ENCODE measurements around the gene MEGF11. TPM values are rescaled to one million over a fixed set of nuclear protein-coding genes. Genes with fewer than 3 reads are reported as not detected.

The MEGF11 gene
- total RNA-seq, 2 donors from 2014 or later: not detected

GRCh38 chr15:66096688-66097058 is 156.9 kb downstream of the MEGF11 start:
- intact Hi-C loops (cut with DNase I): no loop called here
- Histone ChIP-seq H3K9ac (ENCODE audit: low read depth in 2 of 2, low read length in 2 of 2) (no peak overlapping the region), H3K4me1 (no peaks in the 10 kb centered on the region), H3K27ac (no peak overlapping the region), H3K4me3 (no peak overlapping the region), H3K36me3 (no peaks in the 10 kb centered on the region), H3K27me3 (no peaks in the 10 kb centered on the region), H3K9me3 (no peaks in the 10 kb centered on the region)
- no peak for TF ChIP-seq CTCF (IDR thresholded peaks at IDR 0.05)
- no peak for DNase-seq

- no peaks in the 10 kb centered on the region for H3K36me3 ChIP-seq
- H3K9me3 ChIP-seq: no peaks in the 10 kb centered on the region
- no peak overlapping the region for H3K4me3 ChIP-seq
- H3K9ac ChIP-seq (ENCODE audit: low read depth in 2 of 2, low read length in 2 of 2): no peak overlapping the region
- no peak for TF ChIP-seq CTCF (IDR thresholded peaks at IDR 0.05)
- intact Hi-C loops (cut with DNase I): no loop called here
- H3K4me1 ChIP-seq: no peaks in the 10 kb centered on the region
- no peak overlapping the region for H3K27ac ChIP-seq
- H3K27me3 ChIP-seq: no peaks in the 10 kb centered on the region
- no peak for DNase-seq
These were observed 157.5 kb downstream of the MEGF11 start for GRCh38 chr15:66095871-66096687.

GRCh38 chr15:66094331-66094730 is 159.2 kb downstream of the MEGF11 start:
- TF ChIP-seq CTCF (IDR thresholded peaks at IDR 0.05): no peak
- Histone ChIP-seq H3K4me1 (no peaks in the 10 kb centered on the region), H3K27ac (no peak overlapping the region), H3K27me3 (no peaks in the 10 kb centered on the region), H3K9me3 (no peaks in the 10 kb centered on the region), H3K4me3 (no peak overlapping the region), H3K9ac (ENCODE audit: low read depth in 2 of 2, low read length in 2 of 2) (no peak overlapping the region), H3K36me3 (no peaks in the 10 kb centered on the region)
- DNase-seq: no peak
- intact Hi-C loops (cut with DNase I): no loop called here

- no peaks in the 10 kb centered on the region for H3K9me3 ChIP-seq
- no peaks in the 10 kb centered on the region for H3K36me3 ChIP-seq
- intact Hi-C loops (cut with DNase I): no loop called here
- DNase-seq: no peak
- no peaks in the 10 kb centered on the region for H3K27me3 ChIP-seq
- H3K27ac ChIP-seq: no peak overlapping the region
- TF ChIP-seq CTCF (IDR thresholded peaks at IDR 0.05): no peak
- H3K9ac ChIP-seq (ENCODE audit: low read depth in 2 of 2, low read length in 2 of 2): no peak overlapping the region
- no peak overlapping the region for H3K4me3 ChIP-seq
- no peaks in the 10 kb centered on the region for H3K4me1 ChIP-seq
These were observed 161.2 kb downstream of the MEGF11 start for GRCh38 chr15:66092053-66093016.

GRCh38 chr15:66089509-66089908 is 164.0 kb downstream of the MEGF11 start:
- Histone ChIP-seq H3K27me3 (no peaks in the 10 kb centered on the region), H3K4me3 (no peak overlapping the region), H3K36me3 (no peaks in the 10 kb centered on the region), H3K4me1 (no peaks in the 10 kb centered on the region), H3K27ac (no peak overlapping the region), H3K9me3 (no peaks in the 10 kb centered on the region), H3K9ac (ENCODE audit: low read depth in 2 of 2, low read length in 2 of 2) (no peak overlapping the region)
- intact Hi-C loops (cut with DNase I): no loop called here
- no peak for TF ChIP-seq CTCF (IDR thresholded peaks at IDR 0.05)
- no peak for DNase-seq
